Breast epithelium (tissue), 3 donors: Measurements from ENCODE around the gene CCNH.

ENCODE experiments used
- POLR2A ChIP-seq: fragments of 450-650 bp; IDR thresholded peaks from one replicate; pipeline ENCODE4 v1.6.1; 2016; ENCODE audit warnings: antibody characterized with exemption, mild to moderate bottlenecking, moderate library complexity
- POLR2AphosphoS5 ChIP-seq, 3 donors: sonication (generic); formaldehyde crosslinking; IDR thresholded peaks; one replicate each; pipeline ENCODE4 v1.6.1; 2017; ENCODE audit warnings: antibody characterized with exemption in 3 of 3
- TF ChIP-seq, protein P1 (sequence below), 3 donors: fragments of 450-650 bp; IDR thresholded peaks; one replicate each; pipeline ENCODE4 v1.5.1; 2016 to 2017; ENCODE audit warnings: antibody characterized with exemption in 3 of 3, mild to moderate bottlenecking in 3 of 3, moderate library complexity in 3 of 3

DNA sequence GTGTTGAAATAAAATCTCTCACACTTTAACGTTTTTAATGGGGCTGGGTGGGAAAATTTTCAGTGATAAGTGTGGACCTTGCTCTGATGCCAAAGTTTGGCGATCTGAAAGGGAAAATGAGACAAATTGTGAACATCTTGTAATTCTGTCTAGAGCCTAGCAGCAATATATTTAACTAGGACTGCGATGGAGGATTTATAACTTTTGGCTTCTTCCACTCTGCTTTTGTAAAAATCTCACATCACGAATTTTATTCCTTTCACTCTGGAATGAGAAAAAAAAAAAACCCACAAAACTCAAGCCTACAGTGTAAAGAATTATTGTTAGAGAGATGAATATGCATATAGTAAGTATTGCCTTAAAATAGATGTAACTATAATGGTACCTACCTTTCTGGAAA lies 19.9 kb downstream of the CCNH start:
- TF ChIP-seq, protein P1, sequence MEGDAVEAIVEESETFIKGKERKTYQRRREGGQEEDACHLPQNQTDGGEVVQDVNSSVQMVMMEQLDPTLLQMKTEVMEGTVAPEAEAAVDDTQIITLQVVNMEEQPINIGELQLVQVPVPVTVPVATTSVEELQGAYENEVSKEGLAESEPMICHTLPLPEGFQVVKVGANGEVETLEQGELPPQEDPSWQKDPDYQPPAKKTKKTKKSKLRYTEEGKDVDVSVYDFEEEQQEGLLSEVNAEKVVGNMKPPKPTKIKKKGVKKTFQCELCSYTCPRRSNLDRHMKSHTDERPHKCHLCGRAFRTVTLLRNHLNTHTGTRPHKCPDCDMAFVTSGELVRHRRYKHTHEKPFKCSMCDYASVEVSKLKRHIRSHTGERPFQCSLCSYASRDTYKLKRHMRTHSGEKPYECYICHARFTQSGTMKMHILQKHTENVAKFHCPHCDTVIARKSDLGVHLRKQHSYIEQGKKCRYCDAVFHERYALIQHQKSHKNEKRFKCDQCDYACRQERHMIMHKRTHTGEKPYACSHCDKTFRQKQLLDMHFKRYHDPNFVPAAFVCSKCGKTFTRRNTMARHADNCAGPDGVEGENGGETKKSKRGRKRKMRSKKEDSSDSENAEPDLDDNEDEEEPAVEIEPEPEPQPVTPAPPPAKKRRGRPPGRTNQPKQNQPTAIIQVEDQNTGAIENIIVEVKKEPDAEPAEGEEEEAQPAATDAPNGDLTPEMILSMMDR (IDR thresholded peaks at IDR 0.05) = no peak
- TF ChIP-seq POLR2A = no peak
- no peak for TF ChIP-seq POLR2AphosphoS5 (IDR thresholded peaks at IDR 0.05)
